B cell (primary cell): ENCODE results near the gene UBN2.

Experiments used
- EZH2 ChIP-seq: IDR thresholded peaks from 2 replicates; pipeline ENCODE4 v1.6.1; 2012; ENCODE audit warnings: borderline replicate concordance, low read depth, mild to moderate bottlenecking, moderate library complexity, low read length; ENCODE audit not compliant: insufficient read depth, poor library complexity, severe bottlenecking
- TF ChIP-seq, protein P1 (sequence below): fragments of 200-600 bp; IDR thresholded peaks from one replicate; pipeline ENCODE4 v1.8.0; 2022; ENCODE audit warnings: antibody characterized with exemption, mild to moderate bottlenecking

DNA sequence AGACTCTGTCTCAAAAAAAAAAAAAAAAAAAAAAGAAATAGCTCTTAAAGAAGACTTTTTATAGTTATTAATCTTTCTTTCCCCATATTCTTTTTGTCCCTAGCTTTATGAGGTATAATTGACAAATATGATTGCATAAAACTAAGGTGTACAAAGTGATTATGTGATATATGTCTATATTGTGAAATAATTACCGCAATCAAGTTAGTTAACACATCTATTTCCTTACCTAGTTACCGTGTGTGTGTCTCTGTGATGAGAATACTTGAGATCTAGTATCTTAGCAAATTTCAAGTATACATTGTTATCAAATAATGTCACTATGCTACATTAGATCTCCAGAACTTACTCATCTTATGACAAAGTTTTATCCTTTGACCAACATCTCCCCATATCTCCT, 30.7 kb upstream of the UBN2 start:
- TF ChIP-seq EZH2 = no peak
- TF ChIP-seq, protein P1, sequence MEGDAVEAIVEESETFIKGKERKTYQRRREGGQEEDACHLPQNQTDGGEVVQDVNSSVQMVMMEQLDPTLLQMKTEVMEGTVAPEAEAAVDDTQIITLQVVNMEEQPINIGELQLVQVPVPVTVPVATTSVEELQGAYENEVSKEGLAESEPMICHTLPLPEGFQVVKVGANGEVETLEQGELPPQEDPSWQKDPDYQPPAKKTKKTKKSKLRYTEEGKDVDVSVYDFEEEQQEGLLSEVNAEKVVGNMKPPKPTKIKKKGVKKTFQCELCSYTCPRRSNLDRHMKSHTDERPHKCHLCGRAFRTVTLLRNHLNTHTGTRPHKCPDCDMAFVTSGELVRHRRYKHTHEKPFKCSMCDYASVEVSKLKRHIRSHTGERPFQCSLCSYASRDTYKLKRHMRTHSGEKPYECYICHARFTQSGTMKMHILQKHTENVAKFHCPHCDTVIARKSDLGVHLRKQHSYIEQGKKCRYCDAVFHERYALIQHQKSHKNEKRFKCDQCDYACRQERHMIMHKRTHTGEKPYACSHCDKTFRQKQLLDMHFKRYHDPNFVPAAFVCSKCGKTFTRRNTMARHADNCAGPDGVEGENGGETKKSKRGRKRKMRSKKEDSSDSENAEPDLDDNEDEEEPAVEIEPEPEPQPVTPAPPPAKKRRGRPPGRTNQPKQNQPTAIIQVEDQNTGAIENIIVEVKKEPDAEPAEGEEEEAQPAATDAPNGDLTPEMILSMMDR = no peak
